ENCODE results near the gene G6PC3.
"Not testable (repeated sequence)": the region's sequence is repeated elsewhere in the genome, so short reads cannot be mapped to it uniquely, and the experiment has no call there.

Gene G6PC3

GRCh38 chr17:44106801-44107200 lies 36.3 kb downstream of the G6PC3 start:
- no peak for DNase-seq (ENCODE audit: low spot score)

- DNase-seq (ENCODE audit: low spot score), result no peak
Measured at GRCh38 chr17:44108440-44109311, 38.1 kb downstream of the G6PC3 start.

GRCh38 chr17:44109312-44109630 lies 38.7 kb downstream of the G6PC3 start:
- no peak for DNase-seq (ENCODE audit: low spot score)

GRCh38 chr17:44110011-44110686 lies 39.6 kb downstream of the G6PC3 start:
- DNase-seq (ENCODE audit: low spot score), result no peak

- peak; percentile 77 for DNase-seq (ENCODE audit: low spot score)
Measured at GRCh38 chr17:44110823-44111633, 40.5 kb downstream of the G6PC3 start.

GRCh38 chr17:44111777-44112176 lies 41.2 kb downstream of the G6PC3 start:
- DNase-seq (ENCODE audit: low spot score), result no peak

- DNase-seq (ENCODE audit: low spot score), result no peak
Measured at GRCh38 chr17:44112284-44113280, 42.0 kb downstream of the G6PC3 start.

- no peak for DNase-seq (ENCODE audit: low spot score)
Measured at GRCh38 chr17:44113382-44113781, 42.8 kb downstream of the G6PC3 start.

- no peak for DNase-seq (ENCODE audit: low spot score)
Measured at GRCh38 chr17:44113868-44114840, 43.6 kb downstream of the G6PC3 start.

- no peak for DNase-seq (ENCODE audit: low spot score)
Measured at GRCh38 chr17:44115585-44116415, 45.3 kb downstream of the G6PC3 start.

- no peak for DNase-seq (ENCODE audit: low spot score)
Measured at GRCh38 chr17:44117351-44117750, 46.8 kb downstream of the G6PC3 start.

- DNase-seq (ENCODE audit: low spot score), result no peak
Measured at GRCh38 chr17:44118427-44119050, 48.0 kb downstream of the G6PC3 start.

- DNase-seq (ENCODE audit: low spot score), result no peak
Measured at GRCh38 chr17:44119062-44119461, 48.5 kb downstream of the G6PC3 start.

- no peak for DNase-seq (ENCODE audit: low spot score)
Measured at GRCh38 chr17:44119798-44120197, 49.3 kb downstream of the G6PC3 start.

- not testable (repeated sequence) for DNase-seq (ENCODE audit: low spot score)
Measured at GRCh38 chr17:44120281-44120680, 49.7 kb downstream of the G6PC3 start.

GRCh38 chr17:44120851-44121605 lies 50.5 kb downstream of the G6PC3 start:
- no peak for DNase-seq (ENCODE audit: low spot score)

GRCh38 chr17:44121997-44122815 lies 51.7 kb downstream of the G6PC3 start:
- no peak for DNase-seq (ENCODE audit: low spot score)

All from SW480 (cell line).